ENCODE measurements around the gene PPFIBP1. TPM values are rescaled to one million over a fixed set of nuclear protein-coding genes. Genes with fewer than 3 reads are reported as not detected.

Gene PPFIBP1
- total and polyA plus RNA-seq, 2 of the 4 experiments (the other 2 are of a cell fraction): 30.4 to 72.2 TPM

- no peaks in the 10 kb centered on the region for H3K27me3 ChIP-seq (ENCODE audit: control insufficient read depth, insufficient read depth, low read length)
- peaks cover 28% of the 10 kb centered on the region for H3K4me1 ChIP-seq (ENCODE audit: control insufficient read depth, insufficient read depth, low read length)
- no peak for DNase-seq
- peak overlapping the region; percentile 73 for H3K14ac ChIP-seq (replicated peaks; ENCODE audit: low read depth, low read length)
- H3K27ac ChIP-seq (ENCODE audit: insufficient read depth, low read length): peak overlapping the region; percentile 75; the same call in 1 of the 2 replicates
- peak; percentile 59 for ATAC-seq (ENCODE audit: low read depth)
- intact Hi-C loops (cut with micrococcal nuclease) (loop anchor here (5.0 kb wide), 1 partner anchor 63 kb away; no protein-coding TSS in a partner anchor), in situ Hi-C loops (cut with MboI; ENCODE audit: low sequenced_read_pairs) (no loop called here), dilution Hi-C loops (cut with HindIII; ENCODE audit: low sequenced_read_pairs, unreplicated experiment) (no loop called here)
- H3K4me2 ChIP-seq (ENCODE audit: low read depth, low read length): peak overlapping the region; percentile 98
- peak overlapping the region; percentile 81; the same call in 2 of the 3 replicates for H2BK15ac ChIP-seq (ENCODE audit: low read depth, low read length)
- peaks cover 25 to 74% of the 10 kb centered on the region in 2 experiments for H3K79me1 ChIP-seq (ENCODE audit: low read depth in 1 of 2, low read length in 2 of 2)
- peak overlapping the region; percentile 74; the same call in 1 of the 2 replicates for H2BK20ac ChIP-seq (ENCODE audit: low read depth, low read length)
- H4K20me1 ChIP-seq (ENCODE audit: insufficient read depth, low read length): 0 out of 2 replicates have a peak, but pooled peaks cover 2% of the 10 kb centered on the region
- peak overlapping the region; percentile 77 for H3K4ac ChIP-seq (ENCODE audit: low read depth, low read length)
- H2AK9ac ChIP-seq (replicated peaks; ENCODE audit: low read depth, low read length, poor library complexity): peak overlapping the region; percentile 7
- peak overlapping the region; percentile 84 for H3K18ac ChIP-seq (ENCODE audit: low read depth, low read length)
- WGBS, 2 experiments (ENCODE audit: extremely low coverage in 2 of 2, insufficient read length in 1 of 2): 9% methylated on average over 8 of the region's 14 CpGs; no CpG with 5 or more reads in 1 of the 2 experiments
- H4K91ac ChIP-seq (ENCODE audit: insufficient read depth, low read depth, low read length): peak overlapping the region; percentile 69
- H3K4me3 ChIP-seq (ENCODE audit: insufficient read depth, low read depth, low read length): peak overlapping the region; percentile 28; the same call in 1 of the 2 replicates
- POLR2A ChIA-PET (ENCODE audit: unreplicated experiment): no interaction called here
- H3K9me1 ChIP-seq (ENCODE audit: insufficient read depth, low read length): peaks cover 13% of the 10 kb centered on the region
- peak overlapping the region; percentile 39 for H2AFZ ChIP-seq (replicated peaks; ENCODE audit: low read length, poor library complexity)
- CTCF ChIA-PET: interaction anchor here (0.9 to 1.4 kb wide), 2 partner anchors 30 to 112 kb away, joined by 3 read pairs; partner anchors contain the start of gene PPFIBP1
- H2BK120ac ChIP-seq (ENCODE audit: low read depth, low read length): peak overlapping the region; percentile 80
- peak overlapping the region; percentile 64 for H3K56ac ChIP-seq (ENCODE audit: extremely low read depth, insufficient read depth, low read length)
- peak overlapping the region; percentile 36; the same call in 1 of the 2 replicates for H3K9ac ChIP-seq (ENCODE audit: low read depth, low read length)
- BruUV-seq (replicated peaks): no TSS peak
- peak overlapping the region; percentile 69 to 76 for H4K8ac ChIP-seq (ENCODE audit: low read depth in 2 of 2, low read length in 2 of 2)
- no peaks in the 10 kb centered on the region for H3K36me3 ChIP-seq (ENCODE audit: control insufficient read depth, insufficient read depth, low read length)
- peak overlapping the region; percentile 86 for H4K5ac ChIP-seq (ENCODE audit: low read depth, low read length)
- peak overlapping the region; percentile 88 for H3K23ac ChIP-seq (ENCODE audit: low read depth, low read length)
- H2BK5ac ChIP-seq (ENCODE audit: low read depth, low read length, poor library complexity, severe bottlenecking): peak overlapping the region; percentile 34
- H3K9me3 ChIP-seq (ENCODE audit: control insufficient read depth, insufficient read depth, low read length): no peaks in the 10 kb centered on the region
- peak overlapping the region; percentile 69; the same call in 1 of the 2 replicates for H2AK5ac ChIP-seq (ENCODE audit: low read depth, low read length)
- TF ChIP-seq RCOR1 (IDR thresholded peaks at IDR 0.05; ENCODE audit: insufficient replicate concordance, low read length) (no peak), CEBPB (IDR thresholded peaks at IDR 0.05; ENCODE audit: low read depth, low read length) (no peak), CTCF (conservative IDR thresholded peaks at IDR 0.05; ENCODE audit: low read depth, low read length) (no peak), NFE2L2 (IDR thresholded peaks at IDR 0.05; ENCODE audit: low read depth, low read length) (no peak), MAZ (IDR thresholded peaks at IDR 0.05; ENCODE audit: borderline replicate concordance, low read depth, low read length) (no peak), FOS (IDR thresholded peaks at IDR 0.05; ENCODE audit: low read depth, low read length) (no peak), BHLHE40 (IDR thresholded peaks at IDR 0.05; ENCODE audit: low read depth, low read length) (no peak), ELK1 (IDR thresholded peaks at IDR 0.05; ENCODE audit: borderline replicate concordance, low read depth, low read length) (no peak), MXI1 (IDR thresholded peaks at IDR 0.05; ENCODE audit: borderline replicate concordance, low read depth, low read length) (no peak), RFX5 (IDR thresholded peaks at IDR 0.05; ENCODE audit: low read depth, low read length) (no peak), SMC3 (IDR thresholded peaks at IDR 0.05; ENCODE audit: low read depth, low read length) (no peak), MAFK (IDR thresholded peaks at IDR 0.05; ENCODE audit: low read depth, low read length) (no peak), POLR2A (IDR thresholded peaks at IDR 0.05; ENCODE audit: low read depth, low read length) (no peak), USF2 (IDR thresholded peaks at IDR 0.05; ENCODE audit: low read depth, low read length) (no peak)
Observed at GRCh38 chr12:27554421-27555186, 30.6 kb downstream of the PPFIBP1 start.

Data from IMR-90 (cell line).